ENCODE results near the gene TRIM32.

Gene TRIM32

GRCh38 chr9:116706310-116707290 lies 19.5 kb downstream of the TRIM32 start:
- Histone ChIP-seq H3K9me3 (ENCODE audit: control insufficient read depth in 2 of 2, low read length in 2 of 2) (no peaks in the 10 kb centered on the region), H3K36me3 (ENCODE audit: control insufficient read depth in 2 of 2, insufficient read depth in 2 of 2, low read length in 2 of 2) (peaks cover 0 to 2% of the 10 kb centered on the region in 2 donors), H3K4me1 (ENCODE audit: control insufficient read depth, insufficient read depth, low read length) (peaks cover 5% of the 10 kb centered on the region), H3K27me3 (ENCODE audit: control insufficient read depth in 1 of 2, insufficient read depth in 2 of 2, low read length in 2 of 2) (no peaks in the 10 kb centered on the region), H3K4me3 (ENCODE audit: low read length in 2 of 2) (no peak overlapping the region), H3K27ac (ENCODE audit: low read length) (no peak overlapping the region), H3K9ac (ENCODE audit: low read length in 2 of 2) (no peak overlapping the region)

GRCh38 chr9:116712781-116713180 lies 25.7 kb downstream of the TRIM32 start:
- no peaks in the 10 kb centered on the region for H3K4me1 ChIP-seq (ENCODE audit: control insufficient read depth, insufficient read depth, low read length)
- no peaks in the 10 kb centered on the region for H3K36me3 ChIP-seq (ENCODE audit: control insufficient read depth in 2 of 2, insufficient read depth in 2 of 2, low read length in 2 of 2)
- H3K9me3 ChIP-seq (ENCODE audit: control insufficient read depth in 2 of 2, low read length in 2 of 2), result no peaks in the 10 kb centered on the region
- H3K27ac ChIP-seq (ENCODE audit: low read length), result no peak overlapping the region
- no peaks in the 10 kb centered on the region for H3K27me3 ChIP-seq (ENCODE audit: control insufficient read depth in 1 of 2, insufficient read depth in 2 of 2, low read length in 2 of 2)
- no peak overlapping the region for H3K4me3 ChIP-seq (ENCODE audit: low read length in 2 of 2)
- H3K9ac ChIP-seq (ENCODE audit: low read length in 2 of 2), result no peak overlapping the region

GRCh38 chr9:116713271-116713670 lies 26.2 kb downstream of the TRIM32 start:
- Histone ChIP-seq H3K9me3 (ENCODE audit: control insufficient read depth in 2 of 2, low read length in 2 of 2) (no peaks in the 10 kb centered on the region), H3K9ac (ENCODE audit: low read length in 2 of 2) (no peak overlapping the region), H3K36me3 (ENCODE audit: control insufficient read depth in 2 of 2, insufficient read depth in 2 of 2, low read length in 2 of 2) (no peaks in the 10 kb centered on the region), H3K4me3 (ENCODE audit: low read length in 2 of 2) (no peak overlapping the region), H3K4me1 (ENCODE audit: control insufficient read depth, insufficient read depth, low read length) (no peaks in the 10 kb centered on the region), H3K27ac (ENCODE audit: low read length) (no peak overlapping the region), H3K27me3 (ENCODE audit: control insufficient read depth in 1 of 2, insufficient read depth in 2 of 2, low read length in 2 of 2) (no peaks in the 10 kb centered on the region)

GRCh38 chr9:116715751-116716150 lies 28.6 kb downstream of the TRIM32 start:
- Histone ChIP-seq H3K4me3 (ENCODE audit: low read length in 2 of 2) (no peak overlapping the region), H3K27ac (ENCODE audit: low read length) (no peak overlapping the region)

GRCh38 chr9:116716438-116716837 lies 29.3 kb downstream of the TRIM32 start:
- Histone ChIP-seq H3K27me3 (ENCODE audit: control insufficient read depth in 1 of 2, insufficient read depth in 2 of 2, low read length in 2 of 2) (no peaks in the 10 kb centered on the region), H3K36me3 (ENCODE audit: control insufficient read depth in 2 of 2, insufficient read depth in 2 of 2, low read length in 2 of 2) (no peaks in the 10 kb centered on the region), H3K4me1 (ENCODE audit: control insufficient read depth, insufficient read depth, low read length) (no peaks in the 10 kb centered on the region), H3K27ac (ENCODE audit: low read length) (no peak overlapping the region), H3K4me3 (ENCODE audit: low read length in 2 of 2) (no peak overlapping the region), H3K9ac (ENCODE audit: low read length in 2 of 2) (no peak overlapping the region), H3K9me3 (ENCODE audit: control insufficient read depth in 2 of 2, low read length in 2 of 2) (no peaks in the 10 kb centered on the region)

More at GRCh38 chr9:116715751-116716150, 28.6 kb downstream of the TRIM32 start:
- Histone ChIP-seq H3K27me3 (ENCODE audit: control insufficient read depth in 1 of 2, insufficient read depth in 2 of 2, low read length in 2 of 2) (no peaks in the 10 kb centered on the region), H3K36me3 (ENCODE audit: control insufficient read depth in 2 of 2, insufficient read depth in 2 of 2, low read length in 2 of 2) (no peaks in the 10 kb centered on the region), H3K9me3 (ENCODE audit: control insufficient read depth in 2 of 2, low read length in 2 of 2) (no peaks in the 10 kb centered on the region), H3K4me1 (ENCODE audit: control insufficient read depth, insufficient read depth, low read length) (no peaks in the 10 kb centered on the region), H3K9ac (ENCODE audit: low read length in 2 of 2) (no peak overlapping the region)

GRCh38 chr9:116717150-116717549 lies 30.0 kb downstream of the TRIM32 start:
- Histone ChIP-seq H3K4me1 (ENCODE audit: control insufficient read depth, insufficient read depth, low read length) (no peaks in the 10 kb centered on the region), H3K27ac (ENCODE audit: low read length) (no peak overlapping the region), H3K4me3 (ENCODE audit: low read length in 2 of 2) (no peak overlapping the region), H3K9me3 (ENCODE audit: control insufficient read depth in 2 of 2, low read length in 2 of 2) (no peaks in the 10 kb centered on the region), H3K9ac (ENCODE audit: low read length in 2 of 2) (no peak overlapping the region), H3K27me3 (ENCODE audit: control insufficient read depth in 1 of 2, insufficient read depth in 2 of 2, low read length in 2 of 2) (no peaks in the 10 kb centered on the region), H3K36me3 (ENCODE audit: control insufficient read depth in 2 of 2, insufficient read depth in 2 of 2, low read length in 2 of 2) (no peaks in the 10 kb centered on the region)

GRCh38 chr9:116718111-116718510 lies 31.0 kb downstream of the TRIM32 start:
- Histone ChIP-seq H3K4me1 (ENCODE audit: control insufficient read depth, insufficient read depth, low read length) (no peaks in the 10 kb centered on the region), H3K36me3 (ENCODE audit: control insufficient read depth in 2 of 2, insufficient read depth in 2 of 2, low read length in 2 of 2) (no peaks in the 10 kb centered on the region), H3K9me3 (ENCODE audit: control insufficient read depth in 2 of 2, low read length in 2 of 2) (no peaks in the 10 kb centered on the region), H3K27me3 (ENCODE audit: control insufficient read depth in 1 of 2, insufficient read depth in 2 of 2, low read length in 2 of 2) (no peaks in the 10 kb centered on the region), H3K4me3 (ENCODE audit: low read length in 2 of 2) (no peak overlapping the region), H3K9ac (ENCODE audit: low read length in 2 of 2) (no peak overlapping the region), H3K27ac (ENCODE audit: low read length) (no peak overlapping the region)

- no peaks in the 10 kb centered on the region for H3K27me3 ChIP-seq (ENCODE audit: control insufficient read depth in 1 of 2, insufficient read depth in 2 of 2, low read length in 2 of 2)
- H3K4me3 ChIP-seq (ENCODE audit: low read length in 2 of 2), result no peak overlapping the region
- H3K27ac ChIP-seq (ENCODE audit: low read length), result no peak overlapping the region
- no peaks in the 10 kb centered on the region for H3K9me3 ChIP-seq (ENCODE audit: control insufficient read depth in 2 of 2, low read length in 2 of 2)
- H3K4me1 ChIP-seq (ENCODE audit: control insufficient read depth, insufficient read depth, low read length), result no peaks in the 10 kb centered on the region
- H3K9ac ChIP-seq (ENCODE audit: low read length in 2 of 2), result no peak overlapping the region
- no peaks in the 10 kb centered on the region for H3K36me3 ChIP-seq (ENCODE audit: control insufficient read depth in 2 of 2, insufficient read depth in 2 of 2, low read length in 2 of 2)
Measured at GRCh38 chr9:116720111-116720510, 33.0 kb downstream of the TRIM32 start.

- Histone ChIP-seq H3K4me3 (ENCODE audit: low read length in 2 of 2) (no peak overlapping the region), H3K9me3 (ENCODE audit: control insufficient read depth in 2 of 2, low read length in 2 of 2) (no peaks in the 10 kb centered on the region), H3K9ac (ENCODE audit: low read length in 2 of 2) (no peak overlapping the region), H3K27me3 (ENCODE audit: control insufficient read depth in 1 of 2, insufficient read depth in 2 of 2, low read length in 2 of 2) (no peaks in the 10 kb centered on the region), H3K36me3 (ENCODE audit: control insufficient read depth in 2 of 2, insufficient read depth in 2 of 2, low read length in 2 of 2) (no peaks in the 10 kb centered on the region), H3K27ac (ENCODE audit: low read length) (no peak overlapping the region), H3K4me1 (ENCODE audit: control insufficient read depth, insufficient read depth, low read length) (no peaks in the 10 kb centered on the region)
Measured at GRCh38 chr9:116721411-116721810, 34.3 kb downstream of the TRIM32 start.

GRCh38 chr9:116721944-116722343 lies 34.8 kb downstream of the TRIM32 start:
- Histone ChIP-seq H3K9me3 (ENCODE audit: control insufficient read depth in 2 of 2, low read length in 2 of 2) (no peaks in the 10 kb centered on the region), H3K9ac (ENCODE audit: low read length in 2 of 2) (no peak overlapping the region), H3K36me3 (ENCODE audit: control insufficient read depth in 2 of 2, insufficient read depth in 2 of 2, low read length in 2 of 2) (no peaks in the 10 kb centered on the region)

GRCh38 chr9:116724123-116724522 lies 37.0 kb downstream of the TRIM32 start:
- Histone ChIP-seq H3K36me3 (ENCODE audit: control insufficient read depth in 2 of 2, insufficient read depth in 2 of 2, low read length in 2 of 2) (no peaks in the 10 kb centered on the region), H3K4me1 (ENCODE audit: control insufficient read depth, insufficient read depth, low read length) (no peaks in the 10 kb centered on the region)

More at GRCh38 chr9:116721944-116722343, 34.8 kb downstream of the TRIM32 start:
- Histone ChIP-seq H3K27ac (ENCODE audit: low read length) (no peak overlapping the region), H3K4me3 (ENCODE audit: low read length in 2 of 2) (no peak overlapping the region), H3K4me1 (ENCODE audit: control insufficient read depth, insufficient read depth, low read length) (no peaks in the 10 kb centered on the region), H3K27me3 (ENCODE audit: control insufficient read depth in 1 of 2, insufficient read depth in 2 of 2, low read length in 2 of 2) (no peaks in the 10 kb centered on the region)

More at GRCh38 chr9:116724123-116724522, 37.0 kb downstream of the TRIM32 start:
- Histone ChIP-seq H3K4me3 (ENCODE audit: low read length in 2 of 2) (no peak overlapping the region), H3K9me3 (ENCODE audit: control insufficient read depth in 2 of 2, low read length in 2 of 2) (no peaks in the 10 kb centered on the region), H3K27ac (ENCODE audit: low read length) (no peak overlapping the region), H3K27me3 (ENCODE audit: control insufficient read depth in 1 of 2, insufficient read depth in 2 of 2, low read length in 2 of 2) (no peaks in the 10 kb centered on the region), H3K9ac (ENCODE audit: low read length in 2 of 2) (no peak overlapping the region)

Data from stomach smooth muscle (tissue), 2 donors.